Fibroblast of pulmonary artery (primary cell): ENCODE measurements around the gene PRSS27.

Experiments
- DNase-seq: peaks from one replicate; pipeline ENCODE4 v3.0.0-alpha.2; 2010; ENCODE audit warnings: low read depth
- H3K4me3 ChIP-seq: replicated peaks from 2 replicates; pipeline ENCODE4 v1.5.1; 2011; ENCODE audit warnings: low read depth, mild to moderate bottlenecking, control low read depth, low read length, moderate library complexity
- CTCF ChIP-seq: IDR thresholded peaks from 2 replicates; pipeline ENCODE4 v1.5.1; 2011; ENCODE audit warnings: mild to moderate bottlenecking, control low read depth, low read length, inconsistent platforms; ENCODE audit errors: missing control alignments

The PRSS27 gene

GRCh38 chr16:2713523-2713922, 6.5 kb downstream of the PRSS27 start:
- no peak for TF ChIP-seq CTCF
- DNase-seq = no peak
- H3K4me3 ChIP-seq = no peak overlapping the region

GRCh38 chr16:2712546-2712945, 7.5 kb downstream of the PRSS27 start:
- DNase-seq = no peak
- H3K4me3 ChIP-seq = no peak overlapping the region

GRCh38 chr16:2712063-2712441, 8.0 kb downstream of the PRSS27 start:
- no peak for DNase-seq
- H3K4me3 ChIP-seq = no peak overlapping the region
- no peak for TF ChIP-seq CTCF

More at GRCh38 chr16:2712546-2712945, 7.5 kb downstream of the PRSS27 start:
- no peak for TF ChIP-seq CTCF

- no peak for TF ChIP-seq CTCF
- no peak for DNase-seq
- H3K4me3 ChIP-seq = no peak overlapping the region
Measured at GRCh38 chr16:2711370-2712062, 8.5 kb downstream of the PRSS27 start.

- DNase-seq = no peak
- H3K4me3 ChIP-seq = no peak overlapping the region
- no peak for TF ChIP-seq CTCF
Measured at GRCh38 chr16:2710711-2711231, 9.3 kb downstream of the PRSS27 start.

- H3K4me3 ChIP-seq = no peak overlapping the region
- DNase-seq = no peak
- no peak for TF ChIP-seq CTCF
Measured at GRCh38 chr16:2710021-2710710, 9.9 kb downstream of the PRSS27 start.

GRCh38 chr16:2709588-2709984, 10.4 kb downstream of the PRSS27 start:
- no peak for TF ChIP-seq CTCF
- DNase-seq = no peak
- H3K4me3 ChIP-seq = no peak overlapping the region
